Common myeloid progenitor, CD34-positive (primary cell): ENCODE data around the gene TNN.

Experiments
- CTCF ChIA-PET: fragments of 350-600 bp; sonication (Branson Sonifier 250); formaldehyde crosslinking; loops from one replicate; lab custom pipeline; 2021; ENCODE audit warnings: antibody characterized with exemption; lab: Charles Lee
- POLR2A ChIA-PET: fragments of 350-600 bp; sonication (Branson Sonifier 250); formaldehyde crosslinking; loops from one replicate; lab custom pipeline; 2021; ENCODE audit warnings: antibody characterized with exemption; lab: Charles Lee
- DNase-seq, 3 donors: peaks; one replicate each; pipeline versions ENCODE4 v3.0.0 to v3.0.0-alpha.2; 2013
- H3K27ac ChIP-seq, 2 experiments: 1 replicate in 1 of 2; 2 replicates in 1 of 2; pipeline ENCODE4 v1.7.0; 2013; ENCODE audit warnings: inconsistent platforms in 2 of 2, low read length in 2 of 2, mild to moderate bottlenecking in 2 of 2, low read depth in 1 of 2, moderate library complexity in 1 of 2; ENCODE audit not compliant: severe bottlenecking in 2 of 2, insufficient read depth in 1 of 2, poor library complexity in 1 of 2
- H3K27me3 ChIP-seq, 5 experiments: replicated peaks in 2 of 5; 1 replicate in 3 of 5; 2 replicates in 2 of 5; pipeline versions ENCODE4 v1.6.1 to v1.7.0; 2013; ENCODE audit warnings: low read length in 4 of 5, mild to moderate bottlenecking in 2 of 5, moderate library complexity in 2 of 5, inconsistent platforms in 1 of 5; ENCODE audit not compliant: insufficient read depth in 5 of 5, control insufficient read depth in 4 of 5
- H3K36me3 ChIP-seq, 4 experiments: 1 replicate in 2 of 4; 2 replicates in 2 of 4; pipeline versions ENCODE4 v1.6.1 to v1.7.0; 2013; ENCODE audit warnings: low read length in 3 of 4, control low read depth in 1 of 4, mild to moderate bottlenecking in 1 of 4; ENCODE audit not compliant: control insufficient read depth in 4 of 4, insufficient read depth in 4 of 4
- H3K4me1 ChIP-seq, 4 experiments: 1 replicate in 3 of 4; 2 replicates in 1 of 4; pipeline versions ENCODE4 v1.6.1 to v1.7.1; 2013; ENCODE audit warnings: low read length in 3 of 4, mild to moderate bottlenecking in 3 of 4, control low read depth in 1 of 4, inconsistent platforms in 1 of 4, moderate library complexity in 1 of 4; ENCODE audit not compliant: control insufficient read depth in 4 of 4, insufficient read depth in 4 of 4; ENCODE audit errors: control extremely low read depth in 1 of 4
- H3K4me3 ChIP-seq, 7 experiments: 1 replicate in 4 of 7; 2 replicates in 3 of 7; pipeline versions ENCODE4 v1.5.1 to v1.7.0; 2013; ENCODE audit warnings: mild to moderate bottlenecking in 7 of 7, low read length in 6 of 7, moderate library complexity in 6 of 7, inconsistent platforms in 2 of 7, low read depth in 2 of 7, control low read depth in 1 of 7; ENCODE audit not compliant: insufficient read depth in 4 of 7, control insufficient read depth in 1 of 7; ENCODE audit errors: extremely low read depth in 1 of 7
- H3K9me3 ChIP-seq, 5 experiments: 1 replicate in 4 of 5; 2 replicates in 1 of 5; pipeline versions ENCODE4 v1.6.1 to v1.7.1; 2013; ENCODE audit warnings: low read length in 4 of 5, mild to moderate bottlenecking in 2 of 5, inconsistent platforms in 1 of 5, low read depth in 1 of 5, moderate library complexity in 1 of 5; ENCODE audit not compliant: control insufficient read depth in 4 of 5, insufficient read depth in 2 of 5; ENCODE audit errors: control extremely low read depth in 1 of 5
- WGBS: methylation state at CpG from one replicate; pipeline ENCODE4 v1.1.5; 2013; ENCODE audit not compliant: insufficient coverage; 5-methylcytosine and 5-hydroxymethylcytosine counted together

The TNN gene

DNA sequence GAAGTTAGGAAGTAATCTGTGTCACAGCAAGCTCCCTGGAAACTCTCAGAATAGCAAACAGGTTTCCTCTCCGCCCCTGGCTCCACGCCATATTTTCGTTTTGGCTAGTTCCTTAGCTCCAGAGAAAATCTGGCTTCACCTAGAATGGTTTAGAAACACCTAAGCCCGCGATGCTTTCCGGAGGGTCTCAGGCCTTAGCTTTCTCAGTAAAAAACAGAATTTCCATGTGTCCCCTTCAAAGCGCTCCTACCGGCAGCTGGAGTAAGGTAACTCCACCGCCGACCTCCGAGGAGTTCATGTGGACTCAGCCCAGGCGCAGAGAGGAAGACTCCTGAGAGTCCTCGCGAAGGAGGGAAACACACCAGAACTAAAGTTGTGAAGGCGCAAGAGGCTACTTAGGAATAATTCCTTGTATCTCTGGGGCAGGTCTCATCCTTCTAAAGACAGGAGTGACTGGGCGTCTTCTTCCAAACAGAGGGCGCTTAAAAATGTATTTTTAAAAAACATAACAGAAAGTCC lies 124.5 kb downstream of the TNN start:
- ChIA-PET CTCF (interaction anchor here (0.9 to 3.0 kb wide), 8 partner anchors 9 to 128 kb away, joined by 3 to 9 read pairs (median 4); no protein-coding TSS in a partner anchor), POLR2A (interaction anchor here (1.6 kb wide), 1 partner anchor 17 kb away, joined by 3 read pairs; no protein-coding TSS in a partner anchor)
- Histone ChIP-seq H3K36me3 (peaks cover 0 to 6% (median 2%) of the 10 kb centered on the region in 4 experiments), H3K4me1 (peaks cover 25 to 55% (median 43%) of the 10 kb centered on the region in 4 experiments), H3K9me3 (no peaks in the 10 kb centered on the region), H3K4me3 (peak overlapping the region; percentile 45 to 94 (median 85)), H3K27me3 (no peaks in the 10 kb centered on the region), H3K27ac (peak overlapping the region; percentile 26 to 72)
- DNase-seq, result peak; percentile 27 to 67 (median 62)
- WGBS, result 0% methylated on average over 15 of the region's 17 CpGs

DNA sequence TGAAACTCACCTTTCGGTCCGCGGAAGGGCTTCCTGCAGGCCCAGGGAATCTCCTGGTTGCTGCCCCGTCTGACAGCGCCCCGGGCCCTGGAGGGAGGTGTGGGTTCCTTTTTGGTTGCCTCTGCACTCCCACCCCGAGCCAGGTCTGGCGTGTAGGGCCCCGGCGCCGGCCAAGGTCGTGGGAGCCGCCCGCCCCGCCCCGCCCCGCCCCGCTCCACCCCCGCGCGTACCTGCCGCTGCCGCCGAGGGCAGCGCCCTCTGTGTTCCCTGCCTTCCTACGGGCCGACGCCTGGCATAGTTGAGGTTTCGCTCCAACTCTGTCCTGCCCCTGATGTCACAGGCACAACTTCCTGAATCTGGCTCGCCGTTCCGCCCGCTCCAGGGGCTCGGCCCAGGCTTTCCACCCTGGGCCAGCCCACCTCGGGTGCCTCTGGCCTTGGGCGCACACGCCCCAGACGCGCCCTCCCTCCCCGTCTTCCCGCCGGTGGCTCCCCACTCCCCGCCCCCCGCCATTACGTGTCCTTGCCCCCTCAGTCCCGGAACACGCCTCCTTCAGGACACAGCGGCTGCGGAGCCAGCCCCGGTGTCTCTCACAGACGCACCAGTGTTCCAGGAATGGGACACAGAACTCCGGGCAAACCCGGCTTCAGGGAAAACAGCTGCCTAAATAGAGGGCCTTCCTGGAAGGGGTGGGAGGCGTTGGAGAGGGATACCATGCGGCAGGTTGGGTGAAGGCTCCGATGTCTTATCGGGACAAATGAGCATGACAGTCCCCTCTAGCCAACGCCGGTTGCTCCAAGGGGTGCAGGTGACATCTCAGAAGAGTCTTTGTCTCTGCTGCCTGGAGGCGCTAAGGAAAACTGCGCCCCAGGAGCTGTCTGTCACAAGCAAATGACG lies 125.2 kb downstream of the TNN start, which contains the start of gene KIAA0040:
Gene KIAA0040 (minus strand): TSS at position 147 of the 897 bp plus-strand sequence. CDS start 31,763 bp downstream, outside the sequence.
- Histone ChIP-seq H3K27ac (peak within 1 kb of the TSS; percentile 26 to 72), H3K4me3 (peak within 1 kb of the TSS; percentile 45 to 94 (median 85)), H3K36me3 (peaks cover 0 to 4% (median 0%) of the 10 kb centered on the region in 4 experiments), H3K27me3 (no peaks in the 10 kb centered on the region), H3K4me1 (peaks cover 25 to 56% (median 48%) of the 10 kb centered on the region in 4 experiments), H3K9me3 (no peaks in the 10 kb centered on the region)
- peak; percentile 82 to 88 (median 84) for DNase-seq
- WGBS, result 17% methylated on average over 39 of the region's 62 CpGs
- CTCF ChIA-PET, result interaction anchor here (1.1 to 4.3 kb wide), 6 partner anchors 12 to 127 kb away, joined by 3 to 23 read pairs (median 6); no protein-coding TSS in a partner anchor
- POLR2A ChIA-PET, result interaction anchor here (1.6 kb wide), 1 partner anchor 16 kb away, joined by 3 read pairs; no protein-coding TSS in a partner anchor

DNA sequence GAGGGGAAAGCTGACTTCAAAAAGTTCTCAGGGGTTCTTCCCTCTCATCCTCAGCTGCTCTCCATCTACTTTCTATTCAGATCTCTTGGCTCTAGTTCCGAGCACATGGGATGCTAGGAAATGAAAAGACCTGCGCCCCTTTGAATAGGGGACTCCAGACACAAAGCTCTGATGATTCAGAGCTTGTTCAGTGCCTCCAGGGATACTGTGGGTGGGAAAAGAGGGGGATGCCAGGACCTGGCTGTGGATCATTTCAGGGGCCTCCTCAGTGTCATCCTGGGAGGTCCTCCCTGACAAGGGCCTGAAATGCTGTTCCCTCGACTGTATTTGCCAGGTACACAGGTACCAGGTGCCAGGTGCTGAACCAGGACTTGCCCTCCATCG lies 125.9 kb downstream of the TNN start:
- WGBS, result 93% methylated on average over 2 of the region's 4 CpGs

DNA sequence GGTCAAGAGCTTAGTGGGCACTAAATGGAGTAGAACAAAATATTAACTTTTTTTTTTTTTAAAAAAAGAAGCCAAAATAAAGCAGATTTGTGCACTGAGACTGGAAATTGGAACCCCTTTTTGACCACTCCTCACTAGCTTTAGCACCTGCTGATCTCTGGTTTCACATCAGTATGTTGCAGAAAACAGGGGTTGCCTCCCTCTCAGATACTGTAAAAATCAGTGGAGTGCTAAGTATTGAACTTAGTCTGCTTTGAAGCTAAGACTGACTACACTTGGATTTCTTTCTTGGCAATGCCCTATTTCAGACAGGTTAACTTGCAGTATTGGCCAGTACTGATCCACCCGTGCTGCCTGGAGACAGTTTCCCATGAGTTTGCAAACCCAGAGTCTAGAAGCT lies 127.6 kb downstream of the TNN start:
- Histone ChIP-seq H3K27ac (no peak overlapping the region), H3K4me3 (no peak overlapping the region), H3K9me3 (no peaks in the 10 kb centered on the region), H3K4me1 (peaks cover 11 to 33% (median 30%) of the 10 kb centered on the region in 4 experiments), H3K36me3 (no peaks in the 10 kb centered on the region), H3K27me3 (no peaks in the 10 kb centered on the region)
- no peak for DNase-seq
- WGBS, result 0% methylated on average over 1 of the region's 1 CpG
- CTCF ChIA-PET, result interaction anchor here (0.6 to 4.3 kb wide), 5 partner anchors 14 to 124 kb away, joined by 3 to 23 read pairs (median 8); no protein-coding TSS in a partner anchor
- POLR2A ChIA-PET, result no interaction called here

More for the DNA sequence above, 125.9 kb downstream of the TNN start:
- no peaks in the 10 kb centered on the region for H3K9me3 ChIP-seq
- no peak for DNase-seq
- H3K27me3 ChIP-seq, result no peaks in the 10 kb centered on the region
- H3K27ac ChIP-seq, result no peak overlapping the region
- ChIA-PET POLR2A (no interaction called here), CTCF (interaction anchor here (1.1 to 4.3 kb wide), 5 partner anchors 11 to 126 kb away, joined by 4 to 23 read pairs (median 8); no protein-coding TSS in a partner anchor)
- no peaks in the 10 kb centered on the region for H3K36me3 ChIP-seq
- H3K4me1 ChIP-seq, result peaks cover 23 to 51% (median 44%) of the 10 kb centered on the region in 4 experiments
- peak overlapping the region in 1 of 7 experiments; percentile 85 for H3K4me3 ChIP-seq

DNA sequence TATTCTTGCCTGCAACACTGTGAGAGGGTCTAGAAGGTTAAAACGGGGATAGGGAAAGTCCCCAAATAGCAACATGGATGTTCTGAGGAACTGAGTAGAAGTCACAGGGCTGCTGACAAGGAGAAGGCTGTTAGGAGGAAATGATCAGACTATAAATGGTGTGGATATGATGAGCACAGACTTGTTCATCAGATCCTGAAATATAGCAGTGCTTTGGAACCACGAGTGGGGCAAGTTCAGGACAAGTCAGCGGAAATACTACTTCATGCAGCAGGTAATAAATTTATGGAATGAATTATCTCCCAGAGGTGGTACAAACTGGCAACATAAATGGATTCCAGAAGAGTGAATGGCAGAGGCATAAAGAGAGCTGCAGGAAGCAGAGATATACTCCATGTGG lies 128.2 kb downstream of the TNN start:
- Histone ChIP-seq H3K4me1 (peaks cover 7 to 30% (median 25%) of the 10 kb centered on the region in 4 experiments), H3K4me3 (no peak overlapping the region), H3K27ac (no peak overlapping the region), H3K27me3 (no peaks in the 10 kb centered on the region), H3K36me3 (no peaks in the 10 kb centered on the region), H3K9me3 (no peaks in the 10 kb centered on the region)
- CTCF ChIA-PET, result interaction anchor here (0.9 to 4.3 kb wide), 4 partner anchors 9 to 40 kb away, joined by 3 to 23 read pairs (median 4); no protein-coding TSS in a partner anchor
- WGBS, result 78% methylated on average over 3 of the region's 3 CpGs
- POLR2A ChIA-PET, result no interaction called here
- no peak for DNase-seq

DNA sequence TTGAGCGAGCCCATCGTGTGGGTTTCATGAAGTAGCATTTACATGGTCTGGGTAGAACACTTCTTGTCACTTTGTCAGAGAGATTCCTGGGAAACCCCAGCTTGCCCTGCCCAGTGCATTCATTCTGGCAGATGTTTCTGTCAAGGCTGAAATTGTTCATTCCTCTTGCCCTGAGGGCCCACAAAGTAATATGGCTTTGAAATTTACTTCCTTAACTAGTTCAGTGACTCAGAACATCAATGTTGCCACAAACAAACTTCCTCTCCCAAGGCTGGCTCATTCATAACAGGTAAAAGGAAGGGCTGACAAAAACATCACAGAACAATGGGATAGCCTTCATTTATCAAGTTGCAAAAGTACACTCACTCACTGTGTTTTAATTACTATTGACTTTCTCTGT lies 129.9 kb downstream of the TNN start:
- Histone ChIP-seq H3K27me3 (no peaks in the 10 kb centered on the region), H3K9me3 (no peaks in the 10 kb centered on the region), H3K4me1 (peaks cover 0 to 32% (median 17%) of the 10 kb centered on the region in 4 experiments), H3K27ac (no peak overlapping the region), H3K36me3 (no peaks in the 10 kb centered on the region), H3K4me3 (no peak overlapping the region)
- CTCF ChIA-PET, result no interaction called here
- POLR2A ChIA-PET, result no interaction called here
- DNase-seq, result peak; percentile 39 to 76 (median 70)
- WGBS, result 62% methylated on average over 2 of the region's 2 CpGs
